ENCODE measurements around the gene MAP7D1.
"Not testable (repeated sequence)": the region's sequence is repeated elsewhere in the genome, so short reads cannot be mapped to it uniquely, and the experiment has no call there.

MAP7D1 gene

DNA sequence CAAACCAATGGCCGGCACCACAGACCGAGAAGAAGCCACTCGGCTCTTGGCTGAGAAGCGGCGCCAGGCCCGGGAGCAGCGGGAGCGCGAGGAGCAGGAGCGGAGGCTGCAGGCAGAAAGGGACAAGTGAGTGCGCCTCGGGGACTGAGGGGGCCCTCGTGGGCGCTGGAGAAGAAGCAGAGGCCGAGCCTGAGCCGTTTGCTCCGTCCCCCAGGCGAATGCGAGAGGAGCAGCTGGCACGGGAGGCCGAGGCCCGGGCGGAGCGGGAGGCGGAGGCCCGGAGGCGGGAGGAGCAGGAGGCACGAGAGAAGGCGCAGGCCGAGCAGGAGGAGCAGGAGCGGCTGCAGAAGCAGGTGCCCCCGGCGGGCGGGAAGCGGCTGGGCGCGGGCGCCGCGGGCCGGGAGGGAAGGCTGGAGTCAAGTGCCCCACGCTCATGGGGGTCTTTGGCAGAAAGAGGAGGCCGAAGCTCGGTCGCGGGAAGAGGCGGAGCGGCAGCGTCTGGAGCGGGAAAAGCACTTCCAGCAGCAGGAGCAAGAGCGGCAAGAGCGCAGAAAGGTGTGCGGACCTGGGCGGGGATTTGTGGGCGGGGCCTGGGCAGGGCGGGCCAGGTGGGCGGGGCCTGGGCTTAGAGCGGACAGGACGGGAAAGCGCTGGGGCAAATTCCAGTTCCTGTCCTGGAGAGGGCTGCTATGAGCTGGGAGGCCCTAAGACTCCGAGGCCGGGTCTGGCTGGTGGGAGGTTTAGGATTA is 22.7 kb downstream of the MAP7D1 start:
- TF ChIP-seq CTCF (IDR thresholded peaks at IDR 0.05; ENCODE audit: low read depth, low read length) = no peak
- no peak for DNase-seq (ENCODE audit: extremely low read depth, low read depth)

DNA sequence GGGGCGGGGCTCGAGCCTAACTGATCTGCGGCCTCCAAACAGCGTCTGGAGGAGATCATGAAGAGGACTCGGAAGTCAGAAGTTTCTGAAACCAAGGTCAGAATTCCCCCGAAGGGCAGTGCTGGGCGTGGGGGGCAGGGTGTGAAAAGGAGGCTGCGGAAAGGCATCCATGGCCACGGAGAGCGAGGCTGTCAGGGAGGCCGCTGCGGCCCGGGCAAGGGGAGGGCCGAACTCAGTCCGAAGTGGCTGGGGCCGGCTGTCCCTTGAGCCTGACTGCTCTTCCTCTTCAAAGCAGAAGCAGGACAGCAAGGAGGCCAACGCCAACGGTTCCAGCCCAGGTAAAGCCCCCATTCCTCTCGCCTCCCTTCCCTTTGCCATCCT is 23.2 kb downstream of the MAP7D1 start:
- no peak for TF ChIP-seq CTCF (IDR thresholded peaks at IDR 0.05; ENCODE audit: low read depth, low read length)
- no peak for DNase-seq (ENCODE audit: extremely low read depth, low read depth)

DNA sequence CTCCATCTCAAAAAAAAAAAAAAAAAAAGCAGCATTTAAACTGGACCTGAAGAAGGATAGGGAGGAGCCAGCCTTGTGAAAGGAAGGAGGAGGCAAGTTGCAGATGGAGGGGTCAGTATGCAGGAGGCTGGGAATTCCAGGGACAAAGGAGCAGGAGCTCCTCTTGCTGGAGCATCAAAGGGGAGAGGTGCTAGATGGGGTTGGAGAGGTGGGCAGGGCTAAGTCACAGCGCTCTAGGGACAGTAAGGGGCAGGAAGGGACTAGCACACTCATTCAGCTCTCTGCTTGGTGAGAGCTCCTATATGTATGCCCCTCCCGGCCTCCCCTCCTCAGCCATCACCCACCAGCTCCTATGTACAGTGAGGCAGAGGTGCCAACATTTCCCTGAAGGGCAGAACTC is 26.8 kb downstream of the MAP7D1 start:
- no peak for TF ChIP-seq CTCF (IDR thresholded peaks at IDR 0.05; ENCODE audit: low read depth, low read length)
- no peak for DNase-seq (ENCODE audit: extremely low read depth, low read depth)

GRCh38 chr1:36183309-36183856 is 27.4 kb downstream of the MAP7D1 start:
- TF ChIP-seq CTCF (IDR thresholded peaks at IDR 0.05; ENCODE audit: low read depth, low read length) = no peak
- DNase-seq (ENCODE audit: extremely low read depth, low read depth) = peak; percentile 47

DNA sequence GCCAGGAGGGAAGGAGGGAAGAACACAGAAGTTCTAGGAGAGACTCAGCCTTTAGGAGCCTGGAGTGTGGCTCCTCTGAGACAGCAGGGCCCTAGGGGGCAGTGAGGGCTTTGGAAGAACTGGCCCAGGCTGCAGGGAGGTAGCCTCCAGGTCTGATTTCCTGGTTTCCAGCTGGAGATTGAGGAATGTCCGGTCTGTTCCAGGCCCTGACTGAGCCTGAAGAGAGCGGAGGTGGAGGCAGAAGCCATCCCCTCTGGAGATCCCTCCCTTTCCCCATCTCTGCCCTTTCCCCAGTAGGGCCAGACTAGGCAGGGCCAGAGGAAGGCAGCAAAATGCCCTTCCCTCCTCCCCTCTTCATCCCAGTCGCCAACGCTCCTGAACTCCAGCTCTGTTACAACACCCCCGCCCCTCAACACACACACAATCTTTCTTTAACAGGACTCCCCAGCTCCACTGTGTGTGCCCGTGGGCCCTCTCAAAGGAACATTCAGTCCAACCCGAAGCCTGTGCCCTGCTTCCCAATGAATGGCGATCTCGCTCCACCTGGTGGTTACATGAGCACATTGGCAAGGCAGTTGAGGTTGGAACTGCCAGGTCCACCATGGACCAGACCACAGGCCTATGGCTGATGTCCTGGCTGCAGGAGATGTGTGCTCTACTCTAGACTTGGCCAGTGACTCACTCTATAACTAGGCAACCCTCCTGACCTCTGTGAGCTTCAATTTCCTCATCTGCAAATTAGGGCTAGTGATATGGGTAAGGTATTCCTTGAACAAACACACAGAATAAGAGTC is 32.0 kb downstream of the MAP7D1 start:
- DNase-seq (ENCODE audit: extremely low read depth, low read depth) = peak; percentile 77
- TF ChIP-seq CTCF (IDR thresholded peaks at IDR 0.05; ENCODE audit: low read depth, low read length) = peak; percentile 88

- DNase-seq (ENCODE audit: extremely low read depth, low read depth) = not testable (repeated sequence)
These were observed 40.8 kb downstream of the MAP7D1 start for GRCh38 chr1:36196805-36197204.

GRCh38 chr1:36198641-36199040 is 42.7 kb downstream of the MAP7D1 start:
- DNase-seq (ENCODE audit: extremely low read depth, low read depth) = no peak

More at GRCh38 chr1:36198641-36199040, 42.7 kb downstream of the MAP7D1 start:
- no peak for TF ChIP-seq CTCF (IDR thresholded peaks at IDR 0.05; ENCODE audit: low read depth, low read length)
